Neural cell (in vitro differentiated cells): Measurements from ENCODE around the gene EXOSC3.

ENCODE experiments used
- CTCF ChIP-seq: fragments of 450-650 bp; IDR thresholded peaks from 2 replicates; pipeline ENCODE4 v1.5.1; 2014; ENCODE audit warnings: antibody characterized with exemption, mild to moderate bottlenecking, moderate library complexity; ENCODE audit not compliant: poor library complexity, severe bottlenecking
- EZH2 ChIP-seq: fragments of 200-600, 300-800 bp; shearing (Covaris generic), sonication (generic); IDR thresholded peaks from 2 replicates; pipeline ENCODE4 v1.6.1; 2014; ENCODE audit warnings: antibody characterized with exemption, low read length, borderline replicate concordance, mild to moderate bottlenecking; ENCODE audit not compliant: insufficient read depth, poor library complexity, severe bottlenecking
- POLR2AphosphoS5 ChIP-seq: IDR thresholded peaks from 2 replicates; pipeline ENCODE4 v1.6.1; 2012
- REST ChIP-seq: IDR thresholded peaks from 2 replicates; pipeline ENCODE4 v1.6.1; 2012; ENCODE audit warnings: borderline replicate concordance
- SMC3 ChIP-seq: fragments of 450-650 bp; conservative IDR thresholded peaks from 2 replicates; pipeline ENCODE4 v1.6.1; 2014; ENCODE audit warnings: antibody characterized with exemption, mild to moderate bottlenecking, moderate library complexity; ENCODE audit not compliant: poor library complexity
- TAF1 ChIP-seq: IDR thresholded peaks from 2 replicates; pipeline ENCODE4 v1.6.1; 2012; ENCODE audit warnings: low read depth

GRCh38 chr9:37752642-37753488, 32.0 kb downstream of the EXOSC3 start:
- no peak for TF ChIP-seq SMC3
- no peak for TF ChIP-seq EZH2
- no peak for TF ChIP-seq POLR2AphosphoS5
- no peak for TF ChIP-seq CTCF
- TF ChIP-seq REST, result no peak
- TF ChIP-seq TAF1, result no peak
